BJ (cell line): Measurements from ENCODE around the gene HOXD10. TPM values are rescaled to one million over a fixed set of nuclear protein-coding genes. Genes with fewer than 3 reads are reported as not detected.
A peak's percentile ranks its signal among the peaks of the same experiment; 100 is the strongest.

Source experiments
- CTCF ChIA-PET: fragments of 350-600 bp; formaldehyde crosslinking; extraction: SDS; loops from one replicate; lab custom pipeline; 2021; ENCODE audit warnings: antibody characterized with exemption, inconsistent platforms; lab: Yijun Ruan, JAX
- POLR2A ChIA-PET: fragments of 300-600 bp; sonication (Branson Sonifier 250); formaldehyde crosslinking; extraction: SDS; loops from one replicate; lab custom pipeline; 2021; ENCODE audit warnings: antibody characterized with exemption; lab: Charles Lee
- DNase-seq: peaks from one replicate; pipeline ENCODE4 v3.0.0-alpha.2; 2011; ENCODE audit warnings: low read depth
- H3K27me3 ChIP-seq: 2 replicates; pipeline ENCODE4 v1.6.0; 2011; ENCODE audit warnings: low read length; ENCODE audit not compliant: control insufficient read depth, insufficient read depth
- H3K36me3 ChIP-seq: 2 replicates; pipeline ENCODE4 v1.5.1; 2011; ENCODE audit warnings: low read length; ENCODE audit not compliant: control insufficient read depth, insufficient read depth
- H3K4me3 ChIP-seq: 2 replicates; pipeline ENCODE4 v1.5.1; 2011; ENCODE audit warnings: low read depth, mild to moderate bottlenecking, control low read depth, low read length
- polyA plus RNA-seq: library from polyadenylated mRNA; depleted of rRNA; stranded (reverse); fragments of >200 nt; gene quantifications from 2 replicates; pipeline ENCODE4 v1.2.3, GENCODE V29; 2011
- TF ChIP-seq, protein P1 (sequence below): IDR thresholded peaks from 2 replicates; pipeline ENCODE4 v1.5.1; 2011; ENCODE audit warnings: low read depth, mild to moderate bottlenecking, control low read depth, inconsistent platforms, low read length, moderate library complexity; ENCODE audit not compliant: insufficient read depth

HOXD10 gene
- polyA plus RNA-seq, 1 experiment, result 11.0 TPM

GRCh38 chr2:176089843-176090395 is 26.7 kb upstream of the HOXD10 start:
- TF ChIP-seq, protein P1, sequence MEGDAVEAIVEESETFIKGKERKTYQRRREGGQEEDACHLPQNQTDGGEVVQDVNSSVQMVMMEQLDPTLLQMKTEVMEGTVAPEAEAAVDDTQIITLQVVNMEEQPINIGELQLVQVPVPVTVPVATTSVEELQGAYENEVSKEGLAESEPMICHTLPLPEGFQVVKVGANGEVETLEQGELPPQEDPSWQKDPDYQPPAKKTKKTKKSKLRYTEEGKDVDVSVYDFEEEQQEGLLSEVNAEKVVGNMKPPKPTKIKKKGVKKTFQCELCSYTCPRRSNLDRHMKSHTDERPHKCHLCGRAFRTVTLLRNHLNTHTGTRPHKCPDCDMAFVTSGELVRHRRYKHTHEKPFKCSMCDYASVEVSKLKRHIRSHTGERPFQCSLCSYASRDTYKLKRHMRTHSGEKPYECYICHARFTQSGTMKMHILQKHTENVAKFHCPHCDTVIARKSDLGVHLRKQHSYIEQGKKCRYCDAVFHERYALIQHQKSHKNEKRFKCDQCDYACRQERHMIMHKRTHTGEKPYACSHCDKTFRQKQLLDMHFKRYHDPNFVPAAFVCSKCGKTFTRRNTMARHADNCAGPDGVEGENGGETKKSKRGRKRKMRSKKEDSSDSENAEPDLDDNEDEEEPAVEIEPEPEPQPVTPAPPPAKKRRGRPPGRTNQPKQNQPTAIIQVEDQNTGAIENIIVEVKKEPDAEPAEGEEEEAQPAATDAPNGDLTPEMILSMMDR, result no peak
- ChIA-PET POLR2A (no interaction called here), CTCF (interaction anchor here (0.6 to 3.4 kb wide), 3 partner anchors 8 to 403 kb away, joined by 3 to 60 read pairs (median 7); no protein-coding TSS in a partner anchor)
- no peak for DNase-seq
- H3K4me3 ChIP-seq, result no peak overlapping the region
- H3K27me3 ChIP-seq, result peaks cover 47% of the 10 kb centered on the region
- H3K36me3 ChIP-seq, result no peaks in the 10 kb centered on the region

GRCh38 chr2:176090862-176091261 is 25.7 kb upstream of the HOXD10 start:
- no peaks in the 10 kb centered on the region for H3K36me3 ChIP-seq
- TF ChIP-seq, protein P1, result no peak
- no peak overlapping the region for H3K4me3 ChIP-seq
- peaks cover 40% of the 10 kb centered on the region for H3K27me3 ChIP-seq
- POLR2A ChIA-PET, result no interaction called here
- no peak for DNase-seq
- CTCF ChIA-PET, result interaction anchor here (0.8 to 0.9 kb wide), 2 partner anchors 11 to 404 kb away, joined by 4 to 5 read pairs; no protein-coding TSS in a partner anchor

DNA sequence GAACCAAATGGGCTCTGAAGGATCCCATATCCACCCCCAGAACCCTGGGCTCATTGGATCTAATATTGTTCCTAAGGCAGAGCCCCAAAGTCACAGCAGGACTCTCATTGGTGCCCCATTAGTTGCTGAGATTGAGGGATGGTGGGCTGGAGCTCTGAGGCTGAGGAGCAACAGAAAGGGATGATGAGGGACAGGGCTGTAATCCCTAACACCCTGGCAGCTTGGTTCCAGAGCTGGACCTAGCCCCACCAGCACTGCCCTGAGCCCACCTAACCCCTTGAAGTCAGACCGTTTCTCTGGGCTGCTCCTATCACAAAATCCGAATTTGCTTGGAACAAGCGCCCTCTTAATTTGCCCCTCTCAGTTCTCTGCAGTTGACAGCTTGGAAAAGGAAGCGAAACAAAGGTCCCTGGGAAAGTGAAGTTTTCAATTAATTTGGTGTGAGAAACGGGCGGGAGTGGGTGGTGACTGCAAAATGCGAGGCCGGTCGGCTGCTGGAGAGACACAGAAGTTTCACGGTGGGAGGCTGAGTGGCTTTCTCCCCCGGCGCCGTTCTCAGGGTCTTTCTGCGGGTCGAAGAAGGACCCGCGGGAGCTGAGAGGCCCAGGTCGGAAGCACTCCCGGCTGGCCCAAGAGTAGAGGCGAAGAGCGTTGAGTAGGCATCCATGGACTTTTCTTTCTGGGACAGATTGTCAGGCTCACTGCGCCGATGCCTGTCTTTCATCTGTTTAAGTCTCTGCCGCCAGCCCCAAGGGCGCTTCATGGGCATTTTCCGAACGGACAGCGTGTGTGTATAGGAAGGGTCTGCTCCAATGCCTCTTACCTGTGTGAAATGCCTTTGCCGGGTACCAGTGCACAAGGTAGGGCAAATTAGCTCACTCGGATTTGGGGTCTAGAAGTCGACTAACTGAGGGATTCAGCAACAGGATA is 25.0 kb upstream of the HOXD10 start:
- Histone ChIP-seq H3K36me3 (no peaks in the 10 kb centered on the region), H3K4me3 (no peak overlapping the region), H3K27me3 (peaks cover 36% of the 10 kb centered on the region)
- POLR2A ChIA-PET, result no interaction called here
- CTCF ChIA-PET, result interaction anchor here (0.6 to 0.9 kb wide), 4 partner anchors 12 to 1392 kb away, joined by 3 to 5 read pairs (median 4); no protein-coding TSS in a partner anchor
- TF ChIP-seq, protein P1, result no peak
- no peak for DNase-seq

GRCh38 chr2:176092270-176093144 is 24.1 kb upstream of the HOXD10 start, which contains the start of gene HOXD13:
HOXD13 (plus strand) TSS chr2:176092721; CDS start chr2:176092891, 170 bp downstream.
- POLR2A ChIA-PET, result no interaction called here
- Histone ChIP-seq H3K27me3 (peaks cover 40% of the 10 kb centered on the region), H3K36me3 (no peaks in the 10 kb centered on the region), H3K4me3 (peak within 1 kb of the TSS; percentile 35)
- CTCF ChIA-PET, result interaction anchor here (0.6 kb wide), 2 partner anchors 148 to 681 kb away, joined by 3 to 4 read pairs; no protein-coding TSS in a partner anchor
- TF ChIP-seq, protein P1, result no peak
- DNase-seq, result no peak
